Brain microvascular endothelial cell (primary cell): ENCODE data around the gene DSG4.

Source experiments
- DNase-seq: peaks from one replicate; pipeline ENCODE4 v3.0.0-alpha.2; 2020
- H3K27ac ChIP-seq: fragments of 250-450 bp; sonication (Bioruptor Pico); 2 replicates; pipeline ENCODE4 v1.5.1; 2020; ENCODE audit warnings: mild to moderate bottlenecking, moderate library complexity
- H3K27me3 ChIP-seq: fragments of 250-450 bp; sonication (Bioruptor Pico); replicated peaks from 2 replicates; pipeline ENCODE4 v1.5.1; 2020; ENCODE audit warnings: mild to moderate bottlenecking
- H3K36me3 ChIP-seq: fragments of 250-450 bp; sonication (Bioruptor Pico); replicated peaks from 2 replicates; pipeline ENCODE4 v1.5.1; 2020; ENCODE audit warnings: mild to moderate bottlenecking
- H3K4me3 ChIP-seq: 2 replicates; pipeline ENCODE4 v1.5.1; 2011; ENCODE audit warnings: low read depth, mild to moderate bottlenecking, control low read depth, low read length, moderate library complexity
- CTCF ChIP-seq: IDR thresholded peaks from 2 replicates; pipeline ENCODE4 v1.5.1; 2011; ENCODE audit warnings: low read depth, mild to moderate bottlenecking, moderate library complexity, low read length, control low read depth, inconsistent platforms; ENCODE audit errors: missing control alignments
- in situ Hi-C: cut with HindIII; loops from 2 replicates; pipeline ENCODE4 v1.10.0; 2017; ENCODE audit warnings: low sequenced_read_pairs, low pct_ligation_motif_present

DSG4 gene

GRCh38 chr18:31401156-31402025 is 24.8 kb downstream of the DSG4 start:
- no peaks in the 10 kb centered on the region for H3K27me3 ChIP-seq
- H3K36me3 ChIP-seq, result no peaks in the 10 kb centered on the region
- in situ Hi-C loops, result no loop called here
- TF ChIP-seq CTCF, result no peak
- H3K27ac ChIP-seq, result no peak overlapping the region
- DNase-seq, result no peak
- no peak overlapping the region for H3K4me3 ChIP-seq

GRCh38 chr18:31402026-31402373 is 25.4 kb downstream of the DSG4 start:
- DNase-seq, result no peak
- H3K36me3 ChIP-seq, result no peaks in the 10 kb centered on the region
- H3K4me3 ChIP-seq, result no peak overlapping the region
- in situ Hi-C loops, result no loop called here
- TF ChIP-seq CTCF, result no peak
- no peaks in the 10 kb centered on the region for H3K27me3 ChIP-seq
- no peak overlapping the region for H3K27ac ChIP-seq

- TF ChIP-seq CTCF, result no peak
- in situ Hi-C loops, result no loop called here
- Histone ChIP-seq H3K36me3 (no peaks in the 10 kb centered on the region), H3K4me3 (no peak overlapping the region), H3K27ac (no peak overlapping the region), H3K27me3 (no peaks in the 10 kb centered on the region)
- no peak for DNase-seq
These were observed 26.8 kb downstream of the DSG4 start for GRCh38 chr18:31403409-31403808.

GRCh38 chr18:31407649-31408048 is 31.1 kb downstream of the DSG4 start:
- Histone ChIP-seq H3K27me3 (no peaks in the 10 kb centered on the region), H3K36me3 (no peaks in the 10 kb centered on the region), H3K4me3 (no peak overlapping the region), H3K27ac (no peak overlapping the region)
- in situ Hi-C loops, result no loop called here
- TF ChIP-seq CTCF, result no peak
- DNase-seq, result no peak

GRCh38 chr18:31409276-31409675 is 32.7 kb downstream of the DSG4 start:
- H3K4me3 ChIP-seq, result no peak overlapping the region
- in situ Hi-C loops, result no loop called here
- H3K27me3 ChIP-seq, result no peaks in the 10 kb centered on the region
- no peak for DNase-seq
- no peak for TF ChIP-seq CTCF
- no peaks in the 10 kb centered on the region for H3K36me3 ChIP-seq
- H3K27ac ChIP-seq, result no peak overlapping the region
